GM23338 (cell line): Measurements from ENCODE around the gene RIMS1. TPM values are rescaled to one million over a fixed set of nuclear protein-coding genes. Genes with fewer than 3 reads are reported as not detected.
A peak's percentile ranks its signal among the peaks of the same experiment; 100 is the strongest.

Source experiments
- ATAC-seq: fragments of 200-7000 bp; cut with Tn5 transposase; 3 replicates; pipeline ENCODE4 v1.9.1; 2020
- DNase-seq: peaks from one replicate; pipeline ENCODE4 v3.0.0-alpha.2; 2015; ENCODE audit warnings: low spot score
- H2AFZ ChIP-seq: fragments of 200-600 bp; sonication (generic); 2 replicates; pipeline ENCODE4 v1.8.0; 2016; ENCODE audit warnings: antibody characterized with exemption, mild to moderate bottlenecking, moderate library complexity
- H3F3A ChIP-seq: fragments of 200-600 bp; sonication (generic); replicated peaks from 2 replicates; pipeline ENCODE4 v1.8.0; 2017; ENCODE audit warnings: antibody characterized with exemption, mixed run types, low read depth
- H3K27ac ChIP-seq: fragments of 200-600 bp; sonication (generic); 2 replicates; pipeline ENCODE4 v1.6.1; 2016; ENCODE audit warnings: low read depth
- H3K27me3 ChIP-seq: fragments of 200-600 bp; sonication (generic); 2 replicates; pipeline ENCODE4 v1.8.0; 2016; ENCODE audit warnings: mild to moderate bottlenecking, mixed run types, moderate library complexity; ENCODE audit not compliant: insufficient read depth
- H3K36me3 ChIP-seq: fragments of 200-600 bp; sonication (generic); 2 replicates; pipeline ENCODE4 v1.8.0; 2016; ENCODE audit warnings: mild to moderate bottlenecking; ENCODE audit not compliant: insufficient read depth
- H3K4me1 ChIP-seq: fragments of 200-600 bp; sonication (generic); 2 replicates; pipeline ENCODE4 v1.8.0; 2016; ENCODE audit warnings: mild to moderate bottlenecking, moderate library complexity; ENCODE audit not compliant: insufficient read depth
- H3K4me2 ChIP-seq: fragments of 200-600 bp; sonication (generic); 2 replicates; pipeline ENCODE4 v1.7.1; 2017; ENCODE audit warnings: mixed run types
- H3K4me3 ChIP-seq: fragments of 200-600 bp; sonication (generic); 2 replicates; pipeline ENCODE4 v1.6.1; 2016; ENCODE audit warnings: mixed run types
- H3K79me2 ChIP-seq: fragments of 200-600 bp; sonication (generic); replicated peaks from 2 replicates; pipeline ENCODE4 v1.8.0; 2017; ENCODE audit warnings: mild to moderate bottlenecking; ENCODE audit not compliant: insufficient read depth
- H3K9me2 ChIP-seq: fragments of 200-600 bp; sonication (generic); 2 replicates; pipeline ENCODE4 v1.8.0; 2017; ENCODE audit not compliant: insufficient read depth
- H4K20me1 ChIP-seq: fragments of 200-600 bp; sonication (generic); replicated peaks from 2 replicates; pipeline ENCODE4 v1.8.0; 2017; ENCODE audit warnings: mild to moderate bottlenecking; ENCODE audit not compliant: insufficient read depth
- H3K27ac Mint-ChIP-seq: 2 replicates; pipeline ENCODE4 v1.8.0; 2020; ENCODE audit warnings: inconsistent platforms, mild to moderate bottlenecking, moderate library complexity, mixed read lengths
- H3K27me3 Mint-ChIP-seq: 3 replicates; pipeline ENCODE4 v1.8.0; 2022; ENCODE audit warnings: low read depth, mild to moderate bottlenecking, moderate library complexity, mixed read lengths, inconsistent platforms; ENCODE audit not compliant: insufficient read depth, poor library complexity
- H3K36me3 Mint-ChIP-seq: 3 replicates; pipeline ENCODE4 v1.8.0; 2021; ENCODE audit warnings: low read depth, mild to moderate bottlenecking, inconsistent platforms, moderate library complexity, mixed read lengths
- H3K4me1 Mint-ChIP-seq: 3 replicates; pipeline ENCODE4 v1.8.0; 2020; ENCODE audit warnings: mild to moderate bottlenecking, inconsistent platforms, mixed read lengths
- H3K4me3 Mint-ChIP-seq: 3 replicates; pipeline ENCODE4 v1.8.0; 2021; ENCODE audit warnings: moderate library complexity, mild to moderate bottlenecking, inconsistent platforms, mixed read lengths
- H3K9me3 Mint-ChIP-seq: 3 replicates; pipeline ENCODE4 v1.8.0; 2020; ENCODE audit warnings: moderate library complexity, mild to moderate bottlenecking, inconsistent platforms, mixed read lengths
- EZH2phosphoT487 ChIP-seq: fragments of 200-600 bp; sonication (generic); IDR thresholded peaks from one replicate; pipeline ENCODE4 v1.8.1; 2018; ENCODE audit warnings: antibody characterized with exemption; ENCODE audit not compliant: unreplicated experiment
- NANOG ChIP-seq: IDR thresholded peaks from 2 replicates; pipeline ENCODE4 v1.6.1; 2016; ENCODE audit warnings: antibody characterized with exemption, borderline replicate concordance
- POLR2AphosphoS5 ChIP-seq: IDR thresholded peaks from 2 replicates; pipeline ENCODE4 v1.6.1; 2016; ENCODE audit warnings: antibody characterized with exemption, low read depth
- REST ChIP-seq: IDR thresholded peaks from one replicate; pipeline ENCODE4 v1.6.1; 2018; ENCODE audit warnings: antibody characterized with exemption; ENCODE audit not compliant: unreplicated experiment
- STAT1 ChIP-seq: IDR thresholded peaks from one replicate; pipeline ENCODE4 v1.6.1; 2016; ENCODE audit warnings: antibody characterized with exemption; ENCODE audit not compliant: unreplicated experiment
- polyA plus RNA-seq: library from polyadenylated mRNA; unstranded; fragments of >200 nt; fragmentation: Nextera tagmentation; extraction: Ambion mirVana; gene quantifications from 2 replicates; pipeline ENCODE4 v1.2.1, GENCODE V29; 2016
- total RNA-seq: library from RNA; depleted of rRNA; stranded (reverse); fragments of >200 nt; shearing (Covaris generic); gene quantifications from 2 replicates; pipeline ENCODE4 v1.2.3, GENCODE V29; 2014
- TF ChIP-seq, protein P1 (sequence below): fragments of 250-450 bp; sonication (Bioruptor Pico); IDR thresholded peaks from 2 replicates; pipeline ENCODE4 v1.5.0; 2020; ENCODE audit warnings: mild to moderate bottlenecking, moderate library complexity
- TF ChIP-seq, protein P2 (sequence below), 2 experiments: fragments of 200-600 bp in 1 of 2; sonication (generic) in 1 of 2; conservative IDR thresholded peaks; 2 replicates each; pipeline versions ENCODE4 v1.5.1 to v1.6.1; 2016 to 2017; ENCODE audit warnings: antibody characterized with exemption in 2 of 2, low read depth in 2 of 2, mild to moderate bottlenecking in 2 of 2, moderate library complexity in 1 of 2
- TF ChIP-seq, protein P3 (sequence below): IDR thresholded peaks from 2 replicates; pipeline ENCODE4 v1.6.1; 2016; ENCODE audit warnings: antibody characterized with exemption

The RIMS1 gene
- total and polyA plus RNA-seq, 2 experiments from 2014 or later, result 0.89 to 4.0 TPM

DNA sequence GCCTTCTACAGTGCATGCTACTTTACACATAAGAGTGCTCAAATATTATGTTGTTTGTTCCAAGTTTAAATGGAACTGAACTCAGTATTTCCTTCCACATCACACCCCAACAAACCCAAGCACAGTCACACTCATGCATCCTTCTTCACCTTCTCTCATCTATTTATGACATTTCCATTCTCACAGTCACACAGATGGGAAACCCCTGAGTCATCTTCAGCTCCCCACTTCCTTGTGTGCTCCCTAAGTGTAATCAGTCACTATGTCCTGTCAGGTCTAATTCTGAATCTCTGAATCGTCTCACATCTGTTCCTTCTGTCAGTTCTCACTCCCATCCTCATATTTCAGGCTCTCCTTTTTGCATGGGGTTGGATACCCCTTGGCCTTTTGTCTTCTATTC, 96.0 kb downstream of the RIMS1 start:
- DNase-seq (no peak), ATAC-seq (no peak)
- no peaks in the 10 kb centered on the region for H4K20me1 ChIP-seq
- H3K36me3 Mint-ChIP-seq, result no peaks in the 10 kb centered on the region
- H3K4me3 ChIP-seq, result no peak overlapping the region
- H3K36me3 ChIP-seq, result no peaks in the 10 kb centered on the region
- H3K4me2 ChIP-seq, result no peak overlapping the region
- peaks cover 5% of the 10 kb centered on the region; the same call in 1 of the 2 replicates for H3K4me1 ChIP-seq
- no peak overlapping the region for H3K27ac ChIP-seq
- no peaks in the 10 kb centered on the region for H3K9me3 Mint-ChIP-seq
- no peak overlapping the region for H3K4me3 Mint-ChIP-seq
- peaks cover 9% of the 10 kb centered on the region; the same call in 1 of the 2 replicates for H3K9me2 ChIP-seq
- no peak overlapping the region for H2AFZ ChIP-seq
- H3K27me3 ChIP-seq, result no peaks in the 10 kb centered on the region
- no peak for TF ChIP-seq NANOG
- TF ChIP-seq POLR2AphosphoS5, result no peak
- no peak for TF ChIP-seq STAT1
- TF ChIP-seq, protein P1, sequence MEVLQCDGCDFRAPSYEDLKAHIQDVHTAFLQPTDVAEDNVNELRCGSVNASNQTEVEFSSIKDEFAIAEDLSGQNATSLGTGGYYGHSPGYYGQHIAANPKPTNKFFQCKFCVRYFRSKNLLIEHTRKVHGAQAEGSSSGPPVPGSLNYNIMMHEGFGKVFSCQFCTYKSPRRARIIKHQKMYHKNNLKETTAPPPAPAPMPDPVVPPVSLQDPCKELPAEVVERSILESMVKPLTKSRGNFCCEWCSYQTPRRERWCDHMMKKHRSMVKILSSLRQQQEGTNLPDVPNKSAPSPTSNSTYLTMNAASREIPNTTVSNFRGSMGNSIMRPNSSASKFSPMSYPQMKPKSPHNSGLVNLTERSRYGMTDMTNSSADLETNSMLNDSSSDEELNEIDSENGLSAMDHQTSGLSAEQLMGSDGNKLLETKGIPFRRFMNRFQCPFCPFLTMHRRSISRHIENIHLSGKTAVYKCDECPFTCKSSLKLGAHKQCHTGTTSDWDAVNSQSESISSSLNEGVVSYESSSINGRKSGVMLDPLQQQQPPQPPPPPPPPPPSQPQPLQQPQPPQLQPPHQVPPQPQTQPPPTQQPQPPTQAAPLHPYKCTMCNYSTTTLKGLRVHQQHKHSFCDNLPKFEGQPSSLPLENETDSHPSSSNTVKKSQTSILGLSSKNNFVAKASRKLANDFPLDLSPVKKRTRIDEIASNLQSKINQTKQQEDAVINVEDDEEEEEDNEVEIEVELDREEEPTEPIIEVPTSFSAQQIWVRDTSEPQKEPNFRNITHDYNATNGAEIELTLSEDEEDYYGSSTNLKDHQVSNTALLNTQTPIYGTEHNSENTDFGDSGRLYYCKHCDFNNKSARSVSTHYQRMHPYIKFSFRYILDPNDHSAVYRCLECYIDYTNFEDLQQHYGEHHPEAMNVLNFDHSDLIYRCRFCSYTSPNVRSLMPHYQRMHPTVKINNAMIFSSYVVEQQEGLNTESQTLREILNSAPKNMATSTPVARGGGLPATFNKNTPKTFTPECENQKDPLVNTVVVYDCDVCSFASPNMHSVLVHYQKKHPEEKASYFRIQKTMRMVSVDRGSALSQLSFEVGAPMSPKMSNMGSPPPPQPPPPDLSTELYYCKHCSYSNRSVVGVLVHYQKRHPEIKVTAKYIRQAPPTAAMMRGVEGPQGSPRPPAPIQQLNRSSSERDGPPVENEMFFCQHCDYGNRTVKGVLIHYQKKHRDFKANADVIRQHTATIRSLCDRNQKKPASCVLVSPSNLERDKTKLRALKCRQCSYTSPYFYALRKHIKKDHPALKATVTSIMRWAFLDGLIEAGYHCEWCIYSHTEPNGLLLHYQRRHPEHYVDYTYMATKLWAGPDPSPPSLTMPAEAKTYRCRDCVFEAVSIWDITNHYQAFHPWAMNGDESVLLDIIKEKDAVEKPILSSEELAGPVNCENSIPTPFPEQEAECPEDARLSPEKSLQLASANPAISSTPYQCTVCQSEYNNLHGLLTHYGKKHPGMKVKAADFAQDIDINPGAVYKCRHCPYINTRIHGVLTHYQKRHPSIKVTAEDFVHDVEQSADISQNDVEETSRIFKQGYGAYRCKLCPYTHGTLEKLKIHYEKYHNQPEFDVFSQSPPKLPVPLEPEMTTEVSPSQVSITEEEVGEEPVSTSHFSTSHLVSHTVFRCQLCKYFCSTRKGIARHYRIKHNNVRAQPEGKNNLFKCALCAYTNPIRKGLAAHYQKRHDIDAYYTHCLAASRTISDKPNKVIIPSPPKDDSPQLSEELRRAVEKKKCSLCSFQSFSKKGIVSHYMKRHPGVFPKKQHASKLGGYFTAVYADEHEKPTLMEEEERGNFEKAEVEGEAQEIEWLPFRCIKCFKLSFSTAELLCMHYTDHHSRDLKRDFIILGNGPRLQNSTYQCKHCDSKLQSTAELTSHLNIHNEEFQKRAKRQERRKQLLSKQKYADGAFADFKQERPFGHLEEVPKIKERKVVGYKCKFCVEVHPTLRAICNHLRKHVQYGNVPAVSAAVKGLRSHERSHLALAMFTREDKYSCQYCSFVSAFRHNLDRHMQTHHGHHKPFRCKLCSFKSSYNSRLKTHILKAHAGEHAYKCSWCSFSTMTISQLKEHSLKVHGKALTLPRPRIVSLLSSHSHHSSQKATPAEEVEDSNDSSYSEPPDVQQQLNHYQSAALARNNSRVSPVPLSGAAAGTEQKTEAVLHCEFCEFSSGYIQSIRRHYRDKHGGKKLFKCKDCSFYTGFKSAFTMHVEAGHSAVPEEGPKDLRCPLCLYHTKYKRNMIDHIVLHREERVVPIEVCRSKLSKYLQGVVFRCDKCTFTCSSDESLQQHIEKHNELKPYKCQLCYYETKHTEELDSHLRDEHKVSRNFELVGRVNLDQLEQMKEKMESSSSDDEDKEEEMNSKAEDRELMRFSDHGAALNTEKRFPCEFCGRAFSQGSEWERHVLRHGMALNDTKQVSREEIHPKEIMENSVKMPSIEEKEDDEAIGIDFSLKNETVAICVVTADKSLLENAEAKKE (CRISPR knock-in tag), result no peak
- TF ChIP-seq, protein P2, sequence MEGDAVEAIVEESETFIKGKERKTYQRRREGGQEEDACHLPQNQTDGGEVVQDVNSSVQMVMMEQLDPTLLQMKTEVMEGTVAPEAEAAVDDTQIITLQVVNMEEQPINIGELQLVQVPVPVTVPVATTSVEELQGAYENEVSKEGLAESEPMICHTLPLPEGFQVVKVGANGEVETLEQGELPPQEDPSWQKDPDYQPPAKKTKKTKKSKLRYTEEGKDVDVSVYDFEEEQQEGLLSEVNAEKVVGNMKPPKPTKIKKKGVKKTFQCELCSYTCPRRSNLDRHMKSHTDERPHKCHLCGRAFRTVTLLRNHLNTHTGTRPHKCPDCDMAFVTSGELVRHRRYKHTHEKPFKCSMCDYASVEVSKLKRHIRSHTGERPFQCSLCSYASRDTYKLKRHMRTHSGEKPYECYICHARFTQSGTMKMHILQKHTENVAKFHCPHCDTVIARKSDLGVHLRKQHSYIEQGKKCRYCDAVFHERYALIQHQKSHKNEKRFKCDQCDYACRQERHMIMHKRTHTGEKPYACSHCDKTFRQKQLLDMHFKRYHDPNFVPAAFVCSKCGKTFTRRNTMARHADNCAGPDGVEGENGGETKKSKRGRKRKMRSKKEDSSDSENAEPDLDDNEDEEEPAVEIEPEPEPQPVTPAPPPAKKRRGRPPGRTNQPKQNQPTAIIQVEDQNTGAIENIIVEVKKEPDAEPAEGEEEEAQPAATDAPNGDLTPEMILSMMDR (conservative IDR thresholded peaks at IDR 0.05; ENCODE audit: low read depth in 2 of 2), result no peak
- TF ChIP-seq, protein P3, sequence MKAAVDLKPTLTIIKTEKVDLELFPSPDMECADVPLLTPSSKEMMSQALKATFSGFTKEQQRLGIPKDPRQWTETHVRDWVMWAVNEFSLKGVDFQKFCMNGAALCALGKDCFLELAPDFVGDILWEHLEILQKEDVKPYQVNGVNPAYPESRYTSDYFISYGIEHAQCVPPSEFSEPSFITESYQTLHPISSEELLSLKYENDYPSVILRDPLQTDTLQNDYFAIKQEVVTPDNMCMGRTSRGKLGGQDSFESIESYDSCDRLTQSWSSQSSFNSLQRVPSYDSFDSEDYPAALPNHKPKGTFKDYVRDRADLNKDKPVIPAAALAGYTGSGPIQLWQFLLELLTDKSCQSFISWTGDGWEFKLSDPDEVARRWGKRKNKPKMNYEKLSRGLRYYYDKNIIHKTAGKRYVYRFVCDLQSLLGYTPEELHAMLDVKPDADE, result no peak
- no peak for TF ChIP-seq EZH2phosphoT487
- no peak for TF ChIP-seq REST
- no peaks in the 10 kb centered on the region for H3K27me3 Mint-ChIP-seq
- H3K27ac Mint-ChIP-seq, result peak overlapping the region; percentile 50
- H3K4me1 Mint-ChIP-seq, result peaks cover 2% of the 10 kb centered on the region; the same call in 1 of the 3 replicates
- no peaks in the 10 kb centered on the region for H3F3A ChIP-seq
- no peaks in the 10 kb centered on the region for H3K79me2 ChIP-seq
